NCI-H1417 (cell line): ENCODE results near the gene FAHD1.
A peak's percentile ranks its signal among the peaks of the same experiment; 100 is the strongest.
"Not testable (repeated sequence)": the region's sequence is repeated elsewhere in the genome, so short reads cannot be mapped to it uniquely, and the experiment has no call there.

Experiments used
- DNase-seq, 3 experiments: peaks; one replicate each; lab custom pipeline; 2025; lab: John Stamatoyannopoulos, UW

FAHD1 gene

GRCh38 chr16:1846416-1846815, 19.4 kb downstream of the FAHD1 start:
- DNase-seq: no peak

- no peak for DNase-seq
Observed at GRCh38 chr16:1850981-1851380, 24.0 kb downstream of the FAHD1 start.

DNA sequence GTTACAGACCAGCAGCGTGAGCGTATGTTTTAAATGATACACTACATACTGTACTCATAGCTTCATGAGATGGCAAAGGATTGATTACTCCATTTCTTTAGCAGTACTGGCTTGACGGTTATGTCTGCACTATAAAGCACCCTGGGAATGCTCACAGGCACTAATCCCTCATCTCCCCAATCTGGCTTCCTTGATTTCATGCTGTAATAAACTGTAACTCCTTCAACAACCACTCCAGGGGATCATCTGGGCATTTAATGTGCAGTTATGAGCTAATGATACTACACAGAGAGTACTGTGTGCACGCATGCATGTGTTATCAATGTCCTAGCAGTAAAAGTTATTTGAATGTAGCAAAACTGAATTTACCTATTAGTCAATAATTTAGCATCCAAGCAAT, 24.8 kb downstream of the FAHD1 start:
- DNase-seq: no peak

- no peak for DNase-seq
Observed at GRCh38 chr16:1857433-1858097, 30.6 kb downstream of the FAHD1 start.

DNA sequence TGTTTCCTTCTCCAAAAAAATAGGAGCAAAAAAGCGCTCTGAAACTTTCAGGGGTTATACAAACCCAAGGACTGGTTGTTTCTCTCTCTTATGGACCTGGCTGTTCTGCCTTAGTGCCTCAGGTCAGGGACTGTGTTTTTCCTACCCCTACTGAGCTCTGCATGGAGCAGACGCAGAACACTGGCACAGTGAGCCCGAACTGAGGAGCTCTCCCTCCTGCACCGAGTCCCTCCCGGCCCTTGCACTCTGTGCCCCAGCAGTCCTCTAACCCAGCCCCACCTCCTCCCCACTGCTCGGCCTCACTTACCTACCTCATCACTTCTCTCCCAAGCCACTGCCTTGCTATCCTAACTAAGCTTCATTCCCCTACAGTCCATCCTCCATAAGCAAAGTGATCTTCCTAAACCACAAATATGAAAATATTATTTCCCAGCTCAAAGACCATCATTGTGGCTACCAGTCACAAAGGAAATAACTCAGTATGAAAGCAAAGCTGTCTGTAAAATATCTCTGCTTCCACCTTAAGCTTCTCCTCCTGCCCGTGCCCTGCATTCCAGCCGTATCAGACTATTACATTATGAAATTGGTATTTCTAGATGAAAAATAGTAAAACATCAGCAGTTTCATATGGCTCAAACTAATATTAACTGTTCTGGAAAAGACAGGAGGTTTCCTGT, 31.3 kb downstream of the FAHD1 start:
- no peak for DNase-seq

DNA sequence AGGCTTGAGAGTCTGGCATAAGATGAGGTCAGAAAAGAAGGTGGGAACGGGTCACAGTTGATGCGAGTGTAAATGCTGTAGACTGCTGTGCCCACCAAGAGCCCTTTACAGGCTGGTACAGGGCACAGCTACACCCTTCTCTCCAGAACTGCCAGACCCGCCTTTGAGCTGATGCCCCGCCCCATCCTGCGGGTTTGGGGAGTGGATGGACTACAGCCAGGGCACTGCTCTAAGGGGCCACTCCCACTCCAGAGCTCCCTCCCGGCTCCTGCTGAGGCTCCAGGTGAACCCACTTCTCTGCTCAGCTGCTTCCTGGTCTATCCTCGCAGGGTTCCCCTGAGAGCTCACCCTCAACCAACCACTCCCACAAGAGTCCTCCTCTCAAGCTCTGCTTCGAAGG, 32.6 kb downstream of the FAHD1 start:
- no peak for DNase-seq

DNA sequence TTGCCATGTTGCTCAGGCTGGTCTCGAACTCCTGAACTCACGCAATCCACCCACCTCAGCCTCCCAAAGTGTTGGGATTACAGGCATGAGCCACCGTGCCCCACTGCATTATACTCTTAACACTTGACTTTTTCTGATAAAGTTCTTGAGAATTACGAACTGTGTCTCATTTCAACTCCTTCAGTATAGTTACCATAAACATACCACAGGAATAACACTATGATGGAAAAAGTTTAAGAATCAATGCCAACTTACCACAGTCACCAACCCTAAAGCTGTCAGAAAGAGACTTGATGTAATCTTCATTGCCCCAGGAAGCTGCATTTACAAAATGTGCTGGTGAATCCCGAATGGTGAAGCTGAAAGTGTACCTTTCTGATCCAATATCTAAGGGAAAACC, 34.7 kb downstream of the FAHD1 start:
- DNase-seq: no peak

GRCh38 chr16:1862394-1862793, 35.4 kb downstream of the FAHD1 start:
- DNase-seq: no peak

DNA sequence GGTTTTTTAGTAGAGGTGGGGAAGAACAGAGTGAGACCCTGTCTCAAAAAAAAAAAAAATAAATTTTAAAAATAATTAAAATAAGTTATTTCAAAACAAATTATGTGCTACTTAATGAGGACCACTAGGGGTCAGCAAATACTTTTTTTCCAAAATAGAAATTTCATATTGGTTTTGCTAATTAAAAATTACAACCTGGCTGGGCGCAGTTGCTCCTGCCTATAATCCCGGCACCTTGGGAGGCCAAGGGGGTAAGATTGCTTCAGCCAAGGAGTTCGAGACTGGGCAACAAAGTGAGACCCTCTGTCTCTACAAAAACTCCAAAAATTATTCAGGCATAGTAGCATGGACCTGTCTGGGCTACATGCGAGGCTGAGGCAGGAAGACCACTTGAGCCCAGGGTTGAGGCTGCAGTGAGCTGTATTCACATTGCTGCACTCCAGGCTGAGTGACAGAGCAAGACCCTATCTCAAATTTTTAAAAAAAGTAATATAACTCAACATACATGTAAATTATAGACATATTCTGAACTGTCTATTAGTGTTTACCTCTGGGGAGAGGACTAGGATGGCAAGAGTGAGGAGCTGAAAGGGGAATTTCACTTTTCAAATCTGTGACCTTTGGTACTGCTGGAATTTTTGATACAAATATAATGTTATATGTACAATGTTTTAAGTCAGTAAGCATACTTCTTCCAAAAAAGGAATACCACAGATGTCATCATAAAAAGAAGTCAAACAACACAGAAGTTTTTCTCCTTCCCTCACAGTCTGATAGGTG, 36.9 kb downstream of the FAHD1 start:
- DNase-seq: peak; percentile 29 to 69 (median 64)

GRCh38 chr16:1865902-1866690, 39.1 kb downstream of the FAHD1 start:
- DNase-seq: peak in 1 of 3 experiments; percentile 7

DNA sequence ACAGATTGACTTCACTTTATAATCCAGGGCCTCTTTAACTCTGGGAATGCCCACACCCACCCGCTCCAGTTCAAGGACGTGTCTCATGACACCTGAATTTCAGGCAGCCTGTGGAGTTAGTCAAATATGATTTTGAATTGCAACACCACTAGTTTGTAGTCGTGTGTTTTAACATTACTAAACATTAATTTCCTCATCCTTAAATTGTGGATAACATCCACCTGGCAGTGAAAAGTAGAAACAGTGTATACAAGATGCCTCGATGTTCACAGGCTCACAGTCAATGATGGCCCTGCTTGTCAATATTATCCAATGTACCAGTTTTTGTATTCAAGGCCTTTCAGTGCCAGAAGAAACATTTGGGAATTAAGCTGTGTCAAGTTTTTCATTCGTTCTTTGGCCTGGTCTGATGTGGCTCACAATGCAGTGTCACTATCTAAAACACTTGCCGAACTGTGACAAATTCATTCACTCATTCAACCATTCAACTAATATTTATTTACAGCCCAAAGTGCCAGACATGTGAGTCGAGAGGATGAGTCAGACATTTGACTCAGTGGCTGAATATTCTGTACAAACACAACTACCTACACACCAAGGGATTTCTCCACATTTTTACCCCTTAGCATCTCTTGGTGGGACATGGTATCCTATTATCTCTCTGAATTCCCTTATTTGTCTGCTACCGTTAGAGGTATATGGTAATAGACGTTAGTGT, 43.5 kb downstream of the FAHD1 start:
- DNase-seq: peak in 1 of 3 experiments; percentile 11

DNA sequence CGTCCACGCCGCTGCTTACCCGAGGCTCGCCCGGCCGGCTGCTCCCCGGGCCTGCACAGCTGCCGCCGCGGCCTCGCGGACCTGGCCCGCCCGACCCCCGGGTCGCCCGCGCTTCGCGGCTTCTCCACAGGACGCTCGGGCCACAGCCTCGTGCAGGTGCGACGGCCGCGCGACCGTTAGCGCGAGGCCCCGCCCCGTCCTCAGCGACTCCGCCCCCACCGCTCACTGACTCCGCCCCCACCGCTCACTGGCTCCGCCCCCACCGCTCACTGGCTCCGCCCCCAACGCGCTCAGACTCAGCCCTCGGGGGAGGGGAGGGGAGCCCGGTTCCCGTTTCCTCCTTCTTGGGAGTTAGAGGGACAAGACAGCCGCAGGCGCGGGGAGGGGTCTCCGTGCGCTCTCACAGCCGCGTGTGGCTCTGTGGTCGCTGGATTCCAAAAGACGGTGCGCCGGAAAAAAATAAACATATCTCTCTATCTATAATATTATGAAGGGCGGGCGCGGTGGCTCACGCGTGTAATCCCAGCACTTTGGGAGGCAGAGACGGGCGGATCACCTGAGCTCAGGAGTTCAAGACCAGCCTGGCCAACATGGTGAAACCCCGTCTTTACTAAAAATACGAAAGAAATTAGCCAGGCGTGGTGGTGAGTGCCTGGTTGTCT, 45.1 kb downstream of the FAHD1 start, which contains the start of gene MEIOB:
Gene MEIOB (minus strand): TSS at position 191 of the 662 bp plus-strand sequence. CDS start 3,989 bp downstream, outside the sequence.
- peak; percentile 78 to 91 (median 86) for DNase-seq

- no peak for DNase-seq
Observed at GRCh38 chr16:1874854-1875253, 47.8 kb downstream of the FAHD1 start.

GRCh38 chr16:1876066-1876465, 49.1 kb downstream of the FAHD1 start:
- DNase-seq: not testable (repeated sequence)

DNA sequence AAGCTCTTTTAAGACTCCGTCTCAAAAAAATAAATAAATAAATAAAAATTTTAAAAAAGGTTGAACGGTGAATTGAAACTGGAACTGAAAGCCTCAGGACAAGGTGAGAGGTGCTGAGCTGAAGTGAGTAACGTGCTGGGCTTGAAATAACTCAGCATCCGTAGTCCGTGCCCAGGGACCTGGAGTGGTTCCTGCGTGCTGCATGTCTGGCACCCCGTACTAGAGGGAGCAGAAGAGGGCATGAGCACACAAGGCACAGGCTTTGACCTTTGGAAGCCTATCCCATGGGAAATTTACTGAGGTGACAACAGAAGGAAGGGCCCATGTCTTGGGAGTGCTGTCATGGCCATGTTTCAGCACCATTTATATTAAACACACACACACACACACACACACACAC, 49.5 kb downstream of the FAHD1 start:
- DNase-seq: no peak

GRCh38 chr16:1877089-1877488, 50.1 kb downstream of the FAHD1 start:
- DNase-seq: peak in 1 of 3 experiments; percentile 35

GRCh38 chr16:1877804-1878203, 50.8 kb downstream of the FAHD1 start:
- peak in 2 of 3 experiments; percentile 48 to 73 for DNase-seq

GRCh38 chr16:1878256-1878655, 51.2 kb downstream of the FAHD1 start:
- peak in 1 of 3 experiments; percentile 41 for DNase-seq
